Fibroblast of peridontal ligament (primary cell): Measurements from ENCODE around the gene PRIM1.
"Not testable (repeated sequence)": the region's sequence is repeated elsewhere in the genome, so short reads cannot be mapped to it uniquely, and the experiment has no call there.

ENCODE experiments used
- DNase-seq: peaks from one replicate; pipeline ENCODE4 v3.0.0-alpha.2; 2010; ENCODE audit errors: extremely low read depth

The PRIM1 gene

GRCh38 chr12:56760460-56760859 is 8.3 kb upstream of the PRIM1 start:
- no peak for DNase-seq

- no peak for DNase-seq
Observed at GRCh38 chr12:56759263-56759908, 7.3 kb upstream of the PRIM1 start.

GRCh38 chr12:56758728-56759262 is 6.7 kb upstream of the PRIM1 start:
- DNase-seq: no peak

- not testable (repeated sequence) for DNase-seq
Observed at GRCh38 chr12:56757971-56758370, 5.8 kb upstream of the PRIM1 start.

DNA sequence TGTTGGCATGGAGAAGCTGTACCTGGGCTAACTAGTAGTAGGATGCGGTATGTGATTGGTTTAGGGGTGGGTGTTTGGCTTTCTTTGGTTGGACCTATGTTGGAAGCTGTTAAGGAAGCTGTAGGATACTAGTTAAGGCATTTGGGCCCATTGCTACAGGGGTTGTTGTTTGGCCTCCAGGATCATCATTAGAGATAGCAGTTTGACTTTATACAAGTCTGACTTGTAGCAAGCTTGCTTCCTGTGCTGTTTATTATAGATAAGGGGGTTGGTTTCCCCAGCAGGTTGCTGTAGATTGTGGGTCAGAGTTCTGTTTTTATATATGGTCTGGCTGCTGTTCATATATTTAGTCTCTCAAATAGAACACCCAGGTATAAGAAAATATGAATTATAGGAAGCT is 1.4 kb upstream of the PRIM1 start:
- DNase-seq: no peak

DNA sequence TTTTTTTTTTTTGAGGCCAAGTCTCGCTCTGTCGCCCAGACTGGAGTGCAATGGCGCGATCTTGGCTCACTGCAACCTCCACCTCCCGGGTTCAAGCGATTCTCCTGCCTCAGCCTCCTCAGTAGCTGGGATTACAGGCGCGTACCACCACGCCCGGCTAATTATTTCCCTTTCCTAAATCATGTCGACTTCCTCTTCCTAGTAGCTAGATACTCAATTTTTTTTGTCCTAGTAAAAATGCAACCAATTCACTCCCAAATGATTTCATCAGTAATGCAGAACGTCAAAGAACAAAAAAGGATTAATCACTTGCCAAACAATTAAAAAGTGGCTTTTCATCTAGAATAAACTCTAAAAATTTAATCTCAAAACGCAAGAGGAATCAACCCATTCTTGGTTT is 1.5 kb downstream of the PRIM1 start:
- not testable (repeated sequence) for DNase-seq

- DNase-seq: no peak
Observed at GRCh38 chr12:56749853-56750252, 2.3 kb downstream of the PRIM1 start.

GRCh38 chr12:56749359-56749758 is 2.8 kb downstream of the PRIM1 start:
- no peak for DNase-seq

- no peak for DNase-seq
Observed at GRCh38 chr12:56728139-56728861, 23.8 kb downstream of the PRIM1 start.

GRCh38 chr12:56726196-56726675 is 25.9 kb downstream of the PRIM1 start:
- not testable (repeated sequence) for DNase-seq

DNA sequence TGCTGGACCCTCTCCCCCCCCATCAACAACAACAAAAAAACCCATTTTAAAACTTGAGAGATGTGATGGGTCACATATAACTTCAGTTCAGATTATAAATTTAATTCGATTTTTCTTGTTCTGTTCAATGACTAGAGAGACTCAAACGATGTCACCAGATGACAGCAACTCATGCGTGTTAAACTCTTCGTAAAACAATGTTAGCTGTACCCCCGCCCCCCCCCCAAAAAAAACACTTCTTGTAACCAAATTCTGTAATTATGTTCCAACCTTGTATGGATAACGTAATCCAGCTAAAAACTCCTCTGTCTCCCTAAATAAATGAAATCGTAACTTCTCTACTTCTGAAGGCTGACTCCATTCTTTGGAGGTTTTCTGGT is 26.4 kb downstream of the PRIM1 start:
- peak; percentile 38 for DNase-seq

DNA sequence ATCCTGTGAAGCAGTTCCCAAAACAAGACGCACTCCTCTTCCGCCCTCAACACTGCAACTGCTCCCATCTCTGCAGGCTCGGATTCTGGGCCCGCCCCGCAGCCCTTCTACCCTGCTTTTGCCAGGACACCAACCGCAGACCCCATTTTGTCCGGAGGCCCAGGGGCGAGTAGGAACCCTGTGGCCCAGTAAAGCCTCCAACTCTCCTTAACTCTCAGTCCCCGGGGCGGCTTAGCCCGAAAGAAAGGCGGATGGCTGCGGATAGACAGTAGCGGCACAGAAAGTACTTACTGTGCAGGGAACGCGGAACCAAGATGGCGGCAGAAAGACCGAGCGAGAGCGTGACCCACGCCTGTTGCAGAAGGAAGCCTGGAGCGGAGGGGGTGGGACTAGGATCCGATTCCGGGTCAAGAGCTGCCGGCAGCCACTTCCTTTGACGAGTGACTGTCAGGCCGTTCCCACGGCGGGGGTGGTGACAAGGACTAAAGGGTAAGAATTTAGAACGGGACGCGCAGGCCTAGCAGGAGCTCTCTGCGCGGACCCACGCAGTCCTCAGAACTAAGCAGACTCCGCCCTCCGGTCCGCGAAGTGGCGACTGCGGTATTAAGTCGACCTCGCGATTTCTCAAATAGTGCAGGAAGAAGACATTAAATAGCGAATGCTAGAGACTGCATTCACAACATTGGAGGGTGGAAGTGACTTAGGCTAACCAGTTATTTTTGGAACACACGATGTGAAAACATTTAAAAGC is 27.0 kb downstream of the PRIM1 start, which contains the start of gene NACA:
NACA (minus strand) TSS at position 328 of the 751 bp plus-strand sequence. CDS start 778 bp downstream, outside the sequence.
- peak; percentile 97 for DNase-seq

DNA sequence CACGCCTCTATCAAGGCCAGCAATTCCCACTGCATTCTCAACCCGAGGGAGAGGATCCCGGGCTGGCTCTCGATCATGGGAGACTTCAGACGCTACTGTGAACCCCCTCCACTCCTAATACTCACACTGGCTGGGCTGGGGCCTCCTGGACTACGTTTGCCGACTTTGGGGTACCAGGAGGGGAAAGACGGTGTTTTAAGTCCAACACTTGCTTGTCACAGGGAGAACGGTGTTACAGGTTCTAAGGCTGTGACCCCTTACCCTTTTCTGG is 27.5 kb downstream of the PRIM1 start:
- DNase-seq: no peak

- DNase-seq: peak; percentile 91
Observed at GRCh38 chr12:56723889-56724700, 28.0 kb downstream of the PRIM1 start.

GRCh38 chr12:56723352-56723751 is 28.8 kb downstream of the PRIM1 start:
- no peak for DNase-seq

- DNase-seq: no peak
Observed at GRCh38 chr12:56722832-56723231, 29.3 kb downstream of the PRIM1 start.

- DNase-seq: no peak
Observed at GRCh38 chr12:56721721-56722120, 30.4 kb downstream of the PRIM1 start.

GRCh38 chr12:56721216-56721615 is 30.9 kb downstream of the PRIM1 start:
- no peak for DNase-seq

- no peak for DNase-seq
Observed at GRCh38 chr12:56720731-56721151, 31.4 kb downstream of the PRIM1 start.

- DNase-seq: no peak
Observed at GRCh38 chr12:56719056-56719455, 33.1 kb downstream of the PRIM1 start.

DNA sequence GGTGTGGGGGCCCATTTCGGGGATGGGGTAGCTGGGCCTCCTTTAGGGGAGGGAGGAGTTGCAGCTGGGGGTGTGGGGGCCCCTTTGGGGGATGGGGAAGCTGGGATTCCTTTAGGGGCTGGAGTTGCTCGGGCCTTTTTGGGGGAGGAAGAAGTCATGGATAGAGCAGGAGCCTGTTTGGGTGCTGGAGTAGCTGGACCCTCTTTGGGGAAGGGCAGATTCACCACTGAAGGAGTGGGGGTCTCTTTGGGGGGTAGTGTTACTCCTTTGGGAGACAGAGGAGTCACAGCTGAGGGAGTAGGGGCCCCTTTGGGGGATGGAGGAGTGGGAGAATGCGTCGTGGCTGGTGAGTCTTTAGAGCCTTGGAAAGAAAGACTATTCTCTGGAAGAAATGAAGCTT is 33.5 kb downstream of the PRIM1 start:
- no peak for DNase-seq

GRCh38 chr12:56718149-56718548 is 34.0 kb downstream of the PRIM1 start:
- no peak for DNase-seq
